Liver (tissue), 3 donors: ENCODE results near the gene PPP2R2C.

ENCODE experiments used
- CTCF ChIP-seq: fragments of 150-350 bp; IDR thresholded peaks from 2 replicates; pipeline ENCODE4 v1.5.1; 2017; ENCODE audit warnings: improper control_type of control experiment, low read depth, low read length; ENCODE audit not compliant: missing input control
- EGR1 ChIP-seq, 2 donors: IDR thresholded peaks; 2 replicates each; pipeline ENCODE4 v1.6.1; 2016 to 2018; ENCODE audit warnings: antibody characterized with exemption in 2 of 2, low read depth in 2 of 2
- GABPA ChIP-seq, 2 donors: IDR thresholded peaks in 1 of 2; conservative IDR thresholded peaks in 1 of 2; 2 replicates each; pipeline ENCODE4 v1.6.1; 2016; ENCODE audit warnings: antibody characterized with exemption in 2 of 2, mild to moderate bottlenecking in 1 of 2, moderate library complexity in 1 of 2
- HNF4A ChIP-seq, 2 donors: conservative IDR thresholded peaks; 2 replicates each; pipeline ENCODE4 v1.6.1; 2016; ENCODE audit warnings: antibody characterized with exemption in 2 of 2, mild to moderate bottlenecking in 2 of 2
- RAD21 ChIP-seq, 2 donors: IDR thresholded peaks; 2 replicates each; pipeline ENCODE4 v1.6.1; 2016; ENCODE audit warnings: antibody characterized with exemption in 2 of 2, mild to moderate bottlenecking in 2 of 2
- REST ChIP-seq: IDR thresholded peaks from 2 replicates; pipeline ENCODE4 v1.6.1; 2016; ENCODE audit warnings: antibody characterized with exemption, mild to moderate bottlenecking
- ZBTB33 ChIP-seq: IDR thresholded peaks from 2 replicates; pipeline ENCODE4 v1.6.1; 2016; ENCODE audit warnings: antibody characterized with exemption
- TF ChIP-seq, protein P1 (sequence below): IDR thresholded peaks from 2 replicates; pipeline ENCODE4 v1.6.1; 2016; ENCODE audit warnings: antibody characterized with exemption
- TF ChIP-seq, protein P2 (sequence below): IDR thresholded peaks from 2 replicates; pipeline ENCODE4 v1.6.1; 2016; ENCODE audit warnings: antibody characterized with exemption
- donor health status: healthy.
- donor health status: healthy.

- no peak for TF ChIP-seq CTCF
- TF ChIP-seq, protein P1, sequence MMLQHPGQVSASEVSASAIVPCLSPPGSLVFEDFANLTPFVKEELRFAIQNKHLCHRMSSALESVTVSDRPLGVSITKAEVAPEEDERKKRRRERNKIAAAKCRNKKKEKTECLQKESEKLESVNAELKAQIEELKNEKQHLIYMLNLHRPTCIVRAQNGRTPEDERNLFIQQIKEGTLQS: no peak
- no peak for TF ChIP-seq GABPA (IDR thresholded peaks at IDR 0.05 in 1 of 2, conservative IDR thresholded peaks at IDR 0.05 in 1 of 2)
- TF ChIP-seq, protein P2, sequence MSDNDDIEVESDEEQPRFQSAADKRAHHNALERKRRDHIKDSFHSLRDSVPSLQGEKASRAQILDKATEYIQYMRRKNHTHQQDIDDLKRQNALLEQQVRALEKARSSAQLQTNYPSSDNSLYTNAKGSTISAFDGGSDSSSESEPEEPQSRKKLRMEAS: no peak
- TF ChIP-seq ZBTB33: no peak
- no peak for TF ChIP-seq HNF4A (conservative IDR thresholded peaks at IDR 0.05)
- TF ChIP-seq RAD21 (IDR thresholded peaks at IDR 0.05): no peak
- no peak for TF ChIP-seq REST
- TF ChIP-seq EGR1 (IDR thresholded peaks at IDR 0.05; ENCODE audit: low read depth in 2 of 2): no peak
Measured at GRCh38 chr4:6442555-6442954, 29.9 kb downstream of the PPP2R2C start.
